ENCODE data around the gene CIDEC.
"Not testable (repeated sequence)": the region's sequence is repeated elsewhere in the genome, so short reads cannot be mapped to it uniquely, and the experiment has no call there.

The CIDEC gene

GRCh38 chr3:9876991-9877390 is 3.1 kb downstream of the CIDEC start:
- Mint-ChIP-seq H3K4me1 (no peaks in the 10 kb centered on the region), H3K27me3 (peaks cover 26% of the 10 kb centered on the region), H3K4me3 (no peak overlapping the region), H3K27ac (no peak overlapping the region), H3K9me3 (no peaks in the 10 kb centered on the region), H3K36me3 (no peaks in the 10 kb centered on the region)
- no peak for DNase-seq
- CTCF ChIA-PET = no interaction called here

- CTCF ChIA-PET = interaction anchor here (1.2 kb wide), 1 partner anchor 55 kb away, joined by 3 read pairs; no protein-coding TSS in a partner anchor
- not testable (repeated sequence) for H3K9me3 Mint-ChIP-seq
These were observed 3.8 kb downstream of the CIDEC start for GRCh38 chr3:9876255-9876654.

GRCh38 chr3:9875448-9875847 is 4.6 kb downstream of the CIDEC start:
- CTCF ChIA-PET = interaction anchor here (1.2 kb wide), 1 partner anchor 56 kb away, joined by 3 read pairs; no protein-coding TSS in a partner anchor
- H3K27me3 Mint-ChIP-seq = peaks cover 26% of the 10 kb centered on the region

More at GRCh38 chr3:9876255-9876654, 3.8 kb downstream of the CIDEC start:
- H3K4me3 Mint-ChIP-seq, H3K4me1 Mint-ChIP-seq, H3K36me3 Mint-ChIP-seq, DNase-seq, H3K27ac Mint-ChIP-seq: not testable (repeated sequence)
- peaks cover 26% of the 10 kb centered on the region for H3K27me3 Mint-ChIP-seq

GRCh38 chr3:9872067-9872466 is 8.0 kb downstream of the CIDEC start:
- CTCF ChIA-PET = interaction anchor here (0.6 kb wide), 1 partner anchor 45 kb away, joined by 4 read pairs; no protein-coding TSS in a partner anchor
- peaks cover 13% of the 10 kb centered on the region for H3K27me3 Mint-ChIP-seq
- H3K4me3 Mint-ChIP-seq, DNase-seq, H3K27ac Mint-ChIP-seq, H3K36me3 Mint-ChIP-seq, H3K9me3 Mint-ChIP-seq, H3K4me1 Mint-ChIP-seq: not testable (repeated sequence)

More at GRCh38 chr3:9875448-9875847, 4.6 kb downstream of the CIDEC start:
- Mint-ChIP-seq H3K4me3 (no peak overlapping the region), H3K4me1 (no peaks in the 10 kb centered on the region), H3K36me3 (no peaks in the 10 kb centered on the region), H3K27ac (no peak overlapping the region), H3K9me3 (no peaks in the 10 kb centered on the region)
- DNase-seq = no peak

GRCh38 chr3:9870978-9871377 is 9.1 kb downstream of the CIDEC start:
- DNase-seq = no peak
- no peaks in the 10 kb centered on the region for H3K36me3 Mint-ChIP-seq
- peaks cover 15% of the 10 kb centered on the region for H3K27me3 Mint-ChIP-seq
- H3K27ac Mint-ChIP-seq = no peak overlapping the region
- H3K4me3 Mint-ChIP-seq = no peak overlapping the region
- H3K9me3 Mint-ChIP-seq = no peaks in the 10 kb centered on the region
- CTCF ChIA-PET = no interaction called here
- H3K4me1 Mint-ChIP-seq = no peaks in the 10 kb centered on the region

GRCh38 chr3:9869955-9870354 is 10.1 kb downstream of the CIDEC start:
- CTCF ChIA-PET = no interaction called here
- Mint-ChIP-seq H3K4me1 (no peaks in the 10 kb centered on the region), H3K36me3 (no peaks in the 10 kb centered on the region), H3K4me3 (no peak overlapping the region), H3K9me3 (no peaks in the 10 kb centered on the region), H3K27me3 (peaks cover 15% of the 10 kb centered on the region), H3K27ac (no peak overlapping the region)
- DNase-seq = no peak

- CTCF ChIA-PET = interaction anchor here (1.0 kb wide), 1 partner anchor 79 kb away, joined by 4 read pairs; no protein-coding TSS in a partner anchor
- Mint-ChIP-seq H3K4me1 (peaks cover 3% of the 10 kb centered on the region), H3K36me3 (no peaks in the 10 kb centered on the region), H3K4me3 (no peak overlapping the region), H3K27me3 (peaks cover 40% of the 10 kb centered on the region), H3K9me3 (no peaks in the 10 kb centered on the region), H3K27ac (no peak overlapping the region)
- DNase-seq = no peak
These were observed 12.9 kb downstream of the CIDEC start for GRCh38 chr3:9867106-9867505.

GRCh38 chr3:9866639-9867038 is 13.4 kb downstream of the CIDEC start:
- Mint-ChIP-seq H3K4me1 (peaks cover 3% of the 10 kb centered on the region), H3K9me3 (no peaks in the 10 kb centered on the region)
- CTCF ChIA-PET = interaction anchor here (1.0 kb wide), 1 partner anchor 80 kb away, joined by 4 read pairs; no protein-coding TSS in a partner anchor

GRCh38 chr3:9865125-9865637 is 14.9 kb downstream of the CIDEC start:
- CTCF ChIA-PET = not testable (repeated sequence)

More at GRCh38 chr3:9866639-9867038, 13.4 kb downstream of the CIDEC start:
- H3K27ac Mint-ChIP-seq = no peak overlapping the region
- DNase-seq = no peak
- peaks cover 45% of the 10 kb centered on the region for H3K27me3 Mint-ChIP-seq
- no peaks in the 10 kb centered on the region for H3K36me3 Mint-ChIP-seq
- no peak overlapping the region for H3K4me3 Mint-ChIP-seq

GRCh38 chr3:9864200-9864927 is 15.7 kb downstream of the CIDEC start:
- Mint-ChIP-seq H3K36me3 (no peaks in the 10 kb centered on the region), H3K4me1 (peaks cover 3% of the 10 kb centered on the region), H3K27ac (no peak overlapping the region), H3K27me3 (peaks cover 47% of the 10 kb centered on the region), H3K9me3 (no peaks in the 10 kb centered on the region), H3K4me3 (no peak overlapping the region)
- CTCF ChIA-PET = no interaction called here
- no peak for DNase-seq

More at GRCh38 chr3:9865125-9865637, 14.9 kb downstream of the CIDEC start:
- H3K4me1 Mint-ChIP-seq, H3K9me3 Mint-ChIP-seq, H3K27ac Mint-ChIP-seq, DNase-seq, H3K36me3 Mint-ChIP-seq, H3K4me3 Mint-ChIP-seq: not testable (repeated sequence)
- peaks cover 51% of the 10 kb centered on the region for H3K27me3 Mint-ChIP-seq

- CTCF ChIA-PET = no interaction called here
- no peak overlapping the region for H3K4me3 Mint-ChIP-seq
- H3K27me3 Mint-ChIP-seq = peaks cover 52% of the 10 kb centered on the region
- peaks cover 3% of the 10 kb centered on the region for H3K4me1 Mint-ChIP-seq
- DNase-seq = no peak
- H3K9me3 Mint-ChIP-seq = no peaks in the 10 kb centered on the region
- no peaks in the 10 kb centered on the region for H3K36me3 Mint-ChIP-seq
- H3K27ac Mint-ChIP-seq = no peak overlapping the region
These were observed 16.8 kb downstream of the CIDEC start for GRCh38 chr3:9863058-9863772.

GRCh38 chr3:9862391-9863057 is 17.5 kb downstream of the CIDEC start:
- Mint-ChIP-seq H3K9me3 (no peaks in the 10 kb centered on the region), H3K27ac (no peak overlapping the region), H3K4me3 (no peak overlapping the region), H3K4me1 (peaks cover 3% of the 10 kb centered on the region), H3K36me3 (no peaks in the 10 kb centered on the region), H3K27me3 (peaks cover 52% of the 10 kb centered on the region)
- DNase-seq = peak; percentile 43
- CTCF ChIA-PET = no interaction called here

GRCh38 chr3:9861626-9862130 is 18.4 kb downstream of the CIDEC start:
- Mint-ChIP-seq H3K36me3 (no peaks in the 10 kb centered on the region), H3K27ac (no peak overlapping the region), H3K27me3 (peaks cover 46% of the 10 kb centered on the region), H3K4me3 (no peak overlapping the region), H3K9me3 (no peaks in the 10 kb centered on the region), H3K4me1 (peaks cover 3% of the 10 kb centered on the region)
- CTCF ChIA-PET = no interaction called here
- DNase-seq = no peak

- Mint-ChIP-seq H3K9me3 (no peaks in the 10 kb centered on the region), H3K36me3 (no peaks in the 10 kb centered on the region), H3K27me3 (peaks cover 45% of the 10 kb centered on the region), H3K27ac (no peak overlapping the region), H3K4me1 (peaks cover 3% of the 10 kb centered on the region), H3K4me3 (no peak overlapping the region)
- CTCF ChIA-PET = no interaction called here
- no peak for DNase-seq
These were observed 18.9 kb downstream of the CIDEC start for GRCh38 chr3:9861201-9861600.

Measured in activated naive CD4-positive, alpha-beta T cell treated with anti-CD3 and anti-CD28 coated beads, Interleukin-2, amount 10 ng/mL, durations not matched to agents 7 days and 5 days (primary cell).